LNCaP clone FGC (cell line): ENCODE measurements around the gene IRAK4.

Experiments
- DNase-seq: peaks from one replicate; pipeline ENCODE4 v3.0.0-alpha.2; 2011; ENCODE audit warnings: low read depth
- H3K4me3 ChIP-seq: 2 replicates; pipeline ENCODE4 v1.5.1; 2011; ENCODE audit warnings: mild to moderate bottlenecking, low read depth, low read length, control low read depth
- TF ChIP-seq, protein P1 (sequence below): IDR thresholded peaks from 2 replicates; pipeline ENCODE4 v1.5.1; 2012; ENCODE audit warnings: mild to moderate bottlenecking; ENCODE audit not compliant: control insufficient read depth, insufficient read depth; ENCODE audit errors: extremely low read depth

The IRAK4 gene

DNA sequence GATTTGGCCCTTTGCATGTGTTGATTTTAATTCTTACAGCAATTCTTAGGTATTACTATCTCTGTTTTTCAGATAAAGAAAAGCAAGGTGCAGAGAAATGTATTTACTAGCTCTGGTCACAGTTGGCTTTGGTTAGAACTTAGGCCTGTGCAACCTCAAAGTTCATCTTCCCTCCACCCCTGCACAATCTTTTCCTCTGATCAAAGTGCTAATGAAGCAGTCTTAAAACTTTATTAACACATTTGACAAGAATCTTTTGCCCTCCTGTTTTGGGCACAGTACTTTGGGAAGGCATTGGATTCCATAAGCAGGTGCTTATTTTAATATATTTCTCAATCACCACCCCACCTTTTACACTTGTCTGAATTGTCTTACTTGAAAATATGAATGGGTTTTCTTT, 2.7 kb downstream of the IRAK4 start:
- TF ChIP-seq, protein P1, sequence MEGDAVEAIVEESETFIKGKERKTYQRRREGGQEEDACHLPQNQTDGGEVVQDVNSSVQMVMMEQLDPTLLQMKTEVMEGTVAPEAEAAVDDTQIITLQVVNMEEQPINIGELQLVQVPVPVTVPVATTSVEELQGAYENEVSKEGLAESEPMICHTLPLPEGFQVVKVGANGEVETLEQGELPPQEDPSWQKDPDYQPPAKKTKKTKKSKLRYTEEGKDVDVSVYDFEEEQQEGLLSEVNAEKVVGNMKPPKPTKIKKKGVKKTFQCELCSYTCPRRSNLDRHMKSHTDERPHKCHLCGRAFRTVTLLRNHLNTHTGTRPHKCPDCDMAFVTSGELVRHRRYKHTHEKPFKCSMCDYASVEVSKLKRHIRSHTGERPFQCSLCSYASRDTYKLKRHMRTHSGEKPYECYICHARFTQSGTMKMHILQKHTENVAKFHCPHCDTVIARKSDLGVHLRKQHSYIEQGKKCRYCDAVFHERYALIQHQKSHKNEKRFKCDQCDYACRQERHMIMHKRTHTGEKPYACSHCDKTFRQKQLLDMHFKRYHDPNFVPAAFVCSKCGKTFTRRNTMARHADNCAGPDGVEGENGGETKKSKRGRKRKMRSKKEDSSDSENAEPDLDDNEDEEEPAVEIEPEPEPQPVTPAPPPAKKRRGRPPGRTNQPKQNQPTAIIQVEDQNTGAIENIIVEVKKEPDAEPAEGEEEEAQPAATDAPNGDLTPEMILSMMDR: no peak
- no peak for DNase-seq
- no peak overlapping the region for H3K4me3 ChIP-seq

DNA sequence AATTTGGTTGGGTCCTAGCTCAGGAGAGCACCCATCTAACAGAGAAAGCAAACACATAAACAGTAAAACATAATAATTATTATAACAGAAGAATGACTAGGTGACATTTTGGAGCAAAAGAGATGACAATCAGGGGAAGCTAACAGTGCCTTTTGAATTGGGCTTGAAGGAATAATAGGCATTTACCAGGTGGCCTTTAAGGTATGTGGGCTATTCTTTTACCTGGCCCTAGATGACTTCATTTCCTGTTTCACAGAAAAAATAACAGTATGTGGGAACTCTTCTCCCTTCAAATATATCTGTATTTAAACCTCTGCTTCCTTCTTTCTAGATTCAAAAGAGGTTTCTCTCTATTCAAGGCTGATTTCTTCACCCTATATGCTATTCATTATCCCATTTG, 3.8 kb downstream of the IRAK4 start:
- DNase-seq: no peak
- no peak overlapping the region for H3K4me3 ChIP-seq
- TF ChIP-seq, protein P1: no peak

DNA sequence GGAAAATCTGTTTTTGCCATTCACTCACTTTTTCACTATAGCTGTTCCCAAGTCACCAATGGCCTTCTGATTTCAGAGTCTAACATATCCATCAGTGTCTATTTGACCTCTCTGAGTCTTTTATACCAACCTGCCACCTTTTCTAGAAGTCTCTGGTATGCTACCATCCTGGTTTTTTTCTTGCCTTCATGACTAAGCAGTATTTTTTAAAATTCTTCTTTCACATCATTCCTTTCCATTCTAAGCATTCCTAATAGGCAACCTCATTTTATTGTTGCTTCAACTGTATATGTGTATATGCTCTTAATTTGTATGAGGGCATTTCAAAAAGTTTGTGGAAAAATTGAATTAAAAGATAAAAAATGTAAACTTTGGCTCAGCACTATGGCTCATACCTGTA, 5.0 kb downstream of the IRAK4 start:
- H3K4me3 ChIP-seq: no peak overlapping the region
- no peak for DNase-seq
- TF ChIP-seq, protein P1: no peak

DNA sequence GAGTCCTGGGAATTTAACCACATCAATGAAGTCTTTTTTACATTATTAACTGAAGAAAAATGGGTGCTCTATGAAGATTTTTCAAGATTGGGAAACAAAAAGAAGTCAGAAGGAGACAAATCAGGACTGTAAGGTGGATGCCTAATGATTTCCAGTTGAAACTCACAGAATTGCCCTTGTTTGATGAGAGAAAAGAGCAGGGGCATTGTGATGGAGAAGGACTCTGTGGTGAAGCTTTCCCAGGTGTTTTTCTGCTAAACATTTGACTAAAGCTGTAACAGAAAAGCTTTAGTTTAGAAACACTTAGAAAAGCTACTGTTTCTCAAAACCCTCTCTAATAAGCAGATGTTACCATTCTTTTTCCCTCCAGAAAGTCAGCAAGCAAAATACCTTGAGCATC, 5.8 kb downstream of the IRAK4 start:
- DNase-seq: no peak
- TF ChIP-seq, protein P1: no peak
- no peak overlapping the region for H3K4me3 ChIP-seq

DNA sequence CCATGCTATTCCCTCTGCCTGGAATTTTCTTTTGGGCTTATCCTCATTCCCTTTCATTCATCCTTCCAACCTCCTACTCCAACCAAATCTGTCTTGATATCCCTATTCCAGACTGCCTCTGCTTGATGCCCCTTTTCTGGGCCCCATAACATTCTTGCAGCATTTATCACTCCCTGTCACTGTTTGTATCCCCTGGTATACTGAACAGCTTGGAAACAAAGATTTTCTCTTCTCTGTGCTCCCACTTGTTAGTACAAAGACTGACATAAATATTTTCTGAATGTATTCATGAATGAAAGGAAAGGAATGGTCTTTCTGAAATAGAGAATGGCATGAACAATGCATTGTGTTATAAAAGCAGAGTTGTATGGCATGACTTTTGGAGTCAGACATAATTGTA, 7.5 kb downstream of the IRAK4 start:
- H3K4me3 ChIP-seq: no peak overlapping the region
- TF ChIP-seq, protein P1: no peak
- no peak for DNase-seq

DNA sequence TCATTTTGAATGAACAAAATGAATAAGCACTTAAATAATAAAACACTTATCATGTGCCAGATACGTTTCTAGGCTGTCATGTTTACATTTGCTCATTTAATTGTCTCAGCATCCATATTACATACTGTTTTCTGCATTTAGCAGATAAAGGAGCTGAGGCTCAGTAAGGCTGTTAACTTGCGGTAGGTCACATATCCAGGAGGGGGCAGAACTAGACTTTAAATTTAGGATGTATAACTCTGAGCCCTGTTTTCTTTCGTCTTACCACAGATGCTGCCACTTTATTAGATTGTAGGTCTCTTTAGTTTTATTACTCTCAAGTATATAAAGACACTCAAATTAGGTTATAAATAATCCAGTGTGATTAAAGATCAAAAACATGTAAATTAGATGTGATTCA, 17.7 kb downstream of the IRAK4 start:
- H3K4me3 ChIP-seq: no peak overlapping the region
- DNase-seq: no peak
- TF ChIP-seq, protein P1: peak; percentile 70

DNA sequence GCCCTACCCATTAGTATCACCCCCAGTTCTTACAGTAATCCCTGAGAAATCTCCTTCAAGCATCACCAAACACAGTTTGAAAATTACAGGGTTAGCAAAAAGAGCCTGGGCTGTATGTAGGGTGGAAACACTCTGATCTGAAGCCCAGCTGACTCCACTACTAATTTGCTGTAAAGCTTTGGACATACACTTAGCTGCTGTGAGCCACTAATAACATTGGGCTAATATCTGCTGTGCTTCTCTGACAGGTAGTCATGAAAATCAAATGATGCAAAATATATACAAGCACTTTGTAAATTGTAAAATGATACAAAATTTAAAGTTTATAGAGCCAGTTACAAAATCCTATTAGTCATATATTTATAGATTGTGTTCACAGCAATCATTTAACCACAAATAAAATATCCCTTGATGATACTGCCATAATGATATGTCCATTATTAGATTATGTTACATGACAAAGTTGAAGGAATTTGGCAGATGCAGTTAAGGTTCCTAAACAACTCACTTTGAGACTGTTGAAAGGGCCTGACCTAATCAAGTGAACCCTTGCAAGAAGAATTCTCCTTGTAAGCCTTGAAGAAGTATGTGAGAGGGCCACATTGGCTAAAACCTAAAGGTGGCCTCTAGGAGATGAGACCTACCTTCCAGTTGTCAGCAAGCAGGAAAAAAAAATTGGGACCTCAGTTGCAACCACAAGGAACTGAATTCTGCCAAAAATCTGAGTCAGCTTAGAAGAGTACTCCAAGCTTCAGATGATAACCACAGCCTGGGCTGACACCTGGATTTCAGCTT, 28.3 kb downstream of the IRAK4 start:
- H3K4me3 ChIP-seq: no peak overlapping the region
- TF ChIP-seq, protein P1: no peak
- DNase-seq: no peak
